HG02623 (cell line): ENCODE results near the gene SKAP2.

Experiments
- ATAC-seq: cut with Tn5 transposase; IDR thresholded peaks from one replicate; pipeline ENCODE4 v1.9.1; 2021; ENCODE audit warnings: moderate library complexity; ENCODE audit not compliant: unreplicated experiment

The SKAP2 gene

DNA sequence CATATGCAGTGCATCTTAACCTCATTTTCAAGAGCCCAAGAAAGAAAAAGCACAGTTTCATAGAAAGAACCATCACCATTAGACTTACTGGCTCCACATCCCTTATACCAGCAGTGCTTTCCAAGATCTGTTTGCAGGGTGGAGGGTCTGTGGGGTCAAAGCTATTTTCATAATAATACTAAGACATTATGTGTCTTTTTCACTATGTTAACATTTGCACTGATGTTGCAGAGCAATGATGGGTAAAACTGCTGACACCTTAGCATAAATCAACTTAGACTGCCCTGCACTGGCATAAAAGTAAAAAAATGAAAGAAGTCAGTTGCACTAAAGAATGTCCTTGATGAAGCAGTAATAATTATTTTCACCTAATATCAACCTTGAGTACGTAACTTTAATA lies 166.2 kb downstream of the SKAP2 start:
- no peak for ATAC-seq

- no peak for ATAC-seq
Measured at GRCh38 chr7:26696978-26697377, 167.4 kb downstream of the SKAP2 start.

DNA sequence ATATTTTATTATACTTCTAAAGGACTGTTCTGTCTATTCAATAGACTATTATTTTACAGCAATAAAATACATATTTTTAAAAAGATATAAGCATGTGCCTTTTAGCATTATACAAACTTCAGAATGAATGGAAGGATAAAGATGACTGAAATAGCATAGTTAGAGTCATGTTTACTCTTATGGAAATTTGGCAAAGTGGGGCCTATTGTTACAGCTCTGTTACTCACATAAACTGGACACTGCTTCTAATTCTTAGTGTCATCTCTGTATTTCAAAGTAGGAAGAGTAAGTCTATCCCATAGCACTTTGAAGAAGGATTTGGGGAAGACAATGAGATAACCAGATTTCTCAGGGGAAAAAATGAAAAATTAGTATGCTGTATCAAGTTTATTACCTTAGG lies 168.2 kb downstream of the SKAP2 start:
- ATAC-seq = no peak

DNA sequence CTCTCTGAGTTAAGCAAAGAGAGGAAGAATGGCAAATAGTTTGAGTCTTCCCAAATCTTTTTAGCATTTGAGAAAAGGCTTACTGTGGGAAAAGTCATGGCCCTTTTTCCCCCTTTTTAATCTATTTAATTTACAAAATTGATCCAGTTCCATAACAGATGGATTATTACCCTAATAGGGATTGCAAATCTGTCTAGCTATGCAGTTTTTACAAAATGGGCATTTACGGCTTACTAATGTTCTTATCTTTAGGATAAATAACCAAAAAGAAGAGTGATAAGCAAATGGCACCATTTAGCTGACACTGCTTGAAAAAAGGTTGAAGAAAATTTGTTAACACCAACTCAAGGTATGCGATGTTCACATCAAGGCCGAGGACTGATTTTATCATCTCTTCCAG lies 169.7 kb downstream of the SKAP2 start:
- no peak for ATAC-seq

GRCh38 chr7:26694141-26694540 lies 170.2 kb downstream of the SKAP2 start:
- ATAC-seq = no peak

- no peak for ATAC-seq
Measured at GRCh38 chr7:26691886-26692285, 172.5 kb downstream of the SKAP2 start.

DNA sequence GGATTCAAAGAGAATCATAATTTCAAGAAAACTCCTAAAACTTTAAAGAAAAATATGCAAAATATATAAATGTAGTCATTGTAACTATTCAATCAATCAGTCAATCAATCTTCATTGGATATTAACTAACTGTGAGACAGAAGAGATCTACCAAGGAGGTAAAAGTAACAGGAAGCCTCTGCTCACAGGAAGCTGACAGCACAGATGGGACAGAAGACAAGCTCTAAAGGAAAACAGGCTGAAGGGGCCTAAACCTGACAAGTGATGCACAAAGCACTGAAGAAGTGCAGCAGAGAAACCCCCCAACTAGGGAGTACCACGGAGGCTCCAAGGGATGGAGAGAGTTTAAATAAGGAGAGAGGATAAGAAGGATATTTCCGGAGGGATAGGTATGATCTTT lies 173.0 kb downstream of the SKAP2 start:
- no peak for ATAC-seq

DNA sequence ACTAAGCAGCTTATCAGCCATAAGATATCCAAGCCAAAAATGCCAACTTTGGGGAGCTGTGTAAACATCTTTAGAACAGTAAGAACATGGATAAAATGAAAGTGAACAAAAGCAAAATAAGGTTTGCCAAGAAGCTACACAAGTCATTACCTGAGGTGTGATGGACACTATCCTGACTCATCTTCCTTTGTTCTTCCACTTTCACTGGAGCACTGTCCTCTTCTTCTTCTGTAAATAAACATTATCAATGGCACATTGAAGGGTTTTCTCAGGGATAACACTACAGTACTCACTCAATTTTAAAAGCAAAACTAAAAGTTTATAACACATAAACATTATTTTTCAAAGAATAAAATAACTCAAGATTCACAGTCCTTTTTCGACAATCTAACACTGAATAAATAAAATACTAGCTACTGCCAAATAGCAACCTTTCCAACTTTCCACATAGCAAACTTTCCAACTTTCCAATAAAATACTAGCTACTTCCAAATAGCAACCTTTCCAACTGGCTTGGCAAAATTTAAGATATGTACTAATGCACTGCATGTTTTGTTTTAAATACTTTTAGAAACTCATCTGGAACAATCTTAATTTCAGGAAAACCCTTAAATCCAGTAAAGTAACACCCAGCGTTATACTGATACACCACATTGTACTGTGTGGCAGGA lies 174.1 kb downstream of the SKAP2 start:
- ATAC-seq = no peak

DNA sequence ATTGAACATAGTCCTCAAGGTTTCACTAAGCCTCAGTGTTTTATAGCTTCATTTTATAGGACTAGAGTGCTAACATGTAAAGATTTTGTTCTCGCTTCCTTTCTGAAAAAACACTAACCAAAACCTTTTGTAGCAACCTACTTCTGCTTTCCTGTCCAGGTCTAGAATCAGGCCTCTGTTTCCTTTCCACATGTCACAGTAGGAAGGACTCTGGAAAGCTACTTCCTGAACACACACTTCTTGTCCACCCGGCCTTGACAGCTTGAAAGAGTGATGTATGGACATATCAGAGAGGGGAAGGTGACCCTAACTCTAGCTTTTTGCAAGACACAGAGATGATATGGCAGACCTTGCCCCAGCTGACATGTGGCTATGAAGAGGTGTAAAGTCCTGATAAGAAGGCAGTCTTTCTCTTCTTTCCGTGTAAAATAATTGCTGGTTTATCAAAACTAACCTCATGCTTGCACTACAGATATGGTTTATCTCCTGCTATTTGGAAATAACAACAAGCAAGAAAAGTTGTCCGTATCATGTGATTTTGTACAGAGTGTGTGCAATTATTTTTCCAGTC lies 175.4 kb downstream of the SKAP2 start:
- peak; percentile 76 for ATAC-seq

GRCh38 chr7:26688388-26688787 lies 176.0 kb downstream of the SKAP2 start:
- no peak for ATAC-seq

DNA sequence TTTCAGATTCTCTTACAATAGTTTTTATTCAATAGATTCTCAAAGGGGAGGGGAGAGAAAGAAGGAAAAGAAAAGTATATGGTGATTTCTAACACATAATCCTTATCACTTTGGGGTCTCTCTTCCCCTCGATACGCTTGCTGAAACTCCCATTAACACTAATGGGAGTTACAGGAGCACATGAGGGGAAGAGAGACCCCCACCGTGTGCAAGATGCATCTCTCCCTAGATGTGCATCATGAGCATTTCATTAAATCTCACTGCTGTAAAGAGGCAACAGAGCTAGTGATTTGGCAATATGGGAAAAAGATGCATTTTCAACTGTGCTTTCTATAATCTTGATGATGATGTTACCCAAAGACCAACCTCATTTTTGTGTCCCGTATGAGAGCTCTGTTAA lies 177.4 kb downstream of the SKAP2 start:
- no peak for ATAC-seq

GRCh38 chr7:26686448-26686981 lies 177.9 kb downstream of the SKAP2 start:
- ATAC-seq = no peak

- ATAC-seq = no peak
Measured at GRCh38 chr7:26685606-26686005, 178.8 kb downstream of the SKAP2 start.

DNA sequence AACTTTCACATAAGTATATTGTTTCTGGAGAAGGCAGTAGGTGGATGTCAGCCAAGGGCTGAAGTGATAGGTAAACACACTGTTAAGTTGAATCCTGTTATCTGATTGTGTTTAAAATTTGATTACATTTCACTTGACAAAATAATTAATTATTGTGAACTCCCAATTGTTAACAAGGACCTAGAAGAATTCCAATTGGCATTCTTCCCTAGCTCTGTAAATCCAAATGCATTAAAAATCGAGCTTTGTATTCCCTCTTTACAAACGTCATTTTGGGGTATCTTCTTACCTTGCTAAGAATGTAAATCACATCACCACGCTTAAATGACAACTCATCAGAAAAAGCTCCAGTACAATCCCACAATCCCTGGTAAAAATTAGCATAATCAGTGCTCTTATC lies 179.9 kb downstream of the SKAP2 start:
- no peak for ATAC-seq

GRCh38 chr7:26683277-26683676 lies 181.1 kb downstream of the SKAP2 start:
- no peak for ATAC-seq

DNA sequence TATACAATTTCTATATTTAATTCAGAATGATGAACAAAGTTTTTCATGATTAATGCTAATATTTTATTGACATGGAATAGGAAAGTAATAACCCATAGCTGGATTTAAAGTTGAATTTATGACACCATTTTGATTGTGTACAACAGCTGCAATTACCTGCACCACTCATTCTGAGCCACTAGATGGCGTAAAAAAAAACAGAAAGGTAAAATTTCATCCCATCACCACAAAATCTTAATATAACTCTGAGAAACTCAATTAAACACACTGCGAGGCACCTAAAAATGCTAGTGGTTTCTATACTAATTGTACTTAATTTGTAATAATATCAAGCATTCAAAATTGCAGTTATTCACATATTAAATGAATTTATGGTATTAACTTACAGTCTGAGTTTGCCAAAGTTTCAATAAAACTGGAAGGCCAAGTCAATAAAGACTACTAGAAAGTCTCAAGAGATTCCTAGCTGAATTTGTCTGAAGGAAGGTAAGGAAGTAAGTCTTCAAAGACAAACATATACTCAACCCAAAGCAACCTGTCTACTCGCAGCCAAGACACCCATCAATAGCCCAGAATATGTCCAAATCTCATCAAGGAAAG lies 182.5 kb downstream of the SKAP2 start:
- no peak for ATAC-seq

DNA sequence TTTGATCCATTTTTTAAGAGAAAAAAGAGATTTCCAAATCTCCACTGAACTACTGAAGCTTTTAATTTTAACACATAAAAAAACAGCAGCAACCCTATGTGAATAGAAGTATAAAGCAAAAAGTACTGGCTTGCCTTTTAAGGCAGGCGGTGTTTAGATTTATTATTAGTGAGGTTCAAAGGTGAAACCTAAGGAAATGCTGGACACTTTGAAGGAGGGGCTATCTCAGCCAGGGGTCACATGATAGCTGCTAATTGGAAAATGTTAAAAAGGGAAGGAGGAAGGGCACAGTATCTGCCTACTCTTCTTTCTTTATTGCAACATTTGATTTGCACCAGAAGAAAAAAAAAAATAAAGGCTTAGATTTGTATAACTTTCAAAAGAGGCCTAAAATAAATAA lies 183.8 kb downstream of the SKAP2 start:
- ATAC-seq = no peak

GRCh38 chr7:26675143-26675887 lies 189.1 kb downstream of the SKAP2 start:
- ATAC-seq = no peak

GRCh38 chr7:26673858-26674257 lies 190.5 kb downstream of the SKAP2 start:
- no peak for ATAC-seq

GRCh38 chr7:26673271-26673670 lies 191.1 kb downstream of the SKAP2 start:
- ATAC-seq = no peak

- no peak for ATAC-seq
Measured at GRCh38 chr7:26670841-26671240, 193.5 kb downstream of the SKAP2 start.

- ATAC-seq = no peak
Measured at GRCh38 chr7:26670290-26670689, 194.1 kb downstream of the SKAP2 start.
